Transverse colon (tissue), 4 donors: ENCODE measurements around the gene RUNX1.
"Not testable (repeated sequence)": the region's sequence is repeated elsewhere in the genome, so short reads cannot be mapped to it uniquely, and the experiment has no call there.

ENCODE experiments used
- CTCF ChIP-seq, 5 experiments: fragments of 200-600 bp in 3 of 5; fragments of 450-650 bp in 2 of 5; sonication (generic) in 3 of 5; IDR thresholded peaks; 1 replicate in 2 of 5; 2 replicates in 3 of 5; pipeline ENCODE4 v1.5.1; 2016 to 2017; ENCODE audit warnings: antibody characterized with exemption in 5 of 5, inconsistent platforms in 3 of 5, mild to moderate bottlenecking in 2 of 5, moderate library complexity in 1 of 5
- EP300 ChIP-seq: sonication (generic); formaldehyde crosslinking; IDR thresholded peaks from one replicate; pipeline ENCODE4 v1.6.1; 2017; ENCODE audit warnings: antibody characterized with exemption, low read depth
- POLR2AphosphoS5 ChIP-seq, 3 donors: sonication (generic); formaldehyde crosslinking; IDR thresholded peaks; one replicate each; pipeline ENCODE4 v1.6.1; 2016; ENCODE audit warnings: antibody characterized with exemption in 3 of 3

- TF ChIP-seq CTCF (IDR thresholded peaks at IDR 0.05); EP300; POLR2AphosphoS5 (IDR thresholded peaks at IDR 0.05): not testable (repeated sequence)
These were observed 55.6 kb downstream of the RUNX1 start for GRCh38 chr21:34993521-34993921.
